Choroid plexus epithelial cell (primary cell): ENCODE data around the gene LSM8.
"Not testable (repeated sequence)": the region's sequence is repeated elsewhere in the genome, so short reads cannot be mapped to it uniquely, and the experiment has no call there.

Source experiments
- DNase-seq: peaks from one replicate; pipeline ENCODE4 v3.0.0-alpha.2; 2010; ENCODE audit warnings: low read depth
- H3K4me3 ChIP-seq: 2 replicates; pipeline ENCODE4 v1.5.1; 2011; ENCODE audit warnings: low read depth, mild to moderate bottlenecking, control low read depth, low read length, moderate library complexity
- CTCF ChIP-seq: conservative IDR thresholded peaks from 2 replicates; pipeline ENCODE4 v1.5.1; 2011; ENCODE audit warnings: low read depth, mild to moderate bottlenecking, control low read depth, inconsistent platforms, low read length, moderate library complexity

Gene LSM8

GRCh38 chr7:118219157-118219512 lies 35.2 kb downstream of the LSM8 start:
- DNase-seq: no peak
- no peak overlapping the region for H3K4me3 ChIP-seq
- TF ChIP-seq CTCF: no peak

- no peak overlapping the region for H3K4me3 ChIP-seq
- no peak for DNase-seq
- no peak for TF ChIP-seq CTCF
Measured at GRCh38 chr7:118220583-118220982, 36.6 kb downstream of the LSM8 start.

GRCh38 chr7:118222591-118222990 lies 38.6 kb downstream of the LSM8 start:
- H3K4me3 ChIP-seq: no peak overlapping the region
- DNase-seq: no peak
- TF ChIP-seq CTCF: no peak

GRCh38 chr7:118224521-118224920 lies 40.6 kb downstream of the LSM8 start, which contains the start of gene ANKRD7:
Gene ANKRD7 (plus strand): TSS chr7:118224704. CDS start chr7:118224831, 127 bp downstream.
- DNase-seq: no peak
- no peak for TF ChIP-seq CTCF
- no peak within 1 kb of the TSS for H3K4me3 ChIP-seq

- no peak for TF ChIP-seq CTCF
- DNase-seq: peak; percentile 2
- no peak overlapping the region for H3K4me3 ChIP-seq
Measured at GRCh38 chr7:118232837-118233236, 48.9 kb downstream of the LSM8 start.

GRCh38 chr7:118233799-118234198 lies 49.8 kb downstream of the LSM8 start:
- TF ChIP-seq CTCF: no peak
- no peak overlapping the region for H3K4me3 ChIP-seq
- DNase-seq: no peak

GRCh38 chr7:118239014-118239413 lies 55.0 kb downstream of the LSM8 start:
- H3K4me3 ChIP-seq: no peak overlapping the region
- DNase-seq: no peak
- no peak for TF ChIP-seq CTCF

- not testable (repeated sequence) for H3K4me3 ChIP-seq, DNase-seq
Measured at GRCh38 chr7:118240320-118240719, 56.4 kb downstream of the LSM8 start.
